Stomach (tissue), 4 donors: ENCODE measurements around the gene ENAH.

ENCODE experiments used
- CTCF ChIP-seq, 7 experiments: fragments of 450-650 bp in 4 of 7; fragments of 200-600 bp in 3 of 7; sonication (generic) in 3 of 7; IDR thresholded peaks; one replicate each; pipeline ENCODE4 v1.5.1; 2016 to 2019; ENCODE audit warnings: antibody characterized with exemption in 7 of 7, control low read depth in 2 of 7, mild to moderate bottlenecking in 1 of 7
- POLR2A ChIP-seq, 4 donors: fragments of 450-650 bp; IDR thresholded peaks; one replicate each; pipeline ENCODE4 v1.6.1; 2016; ENCODE audit warnings: antibody characterized with exemption in 4 of 4, control low read depth in 2 of 4, mild to moderate bottlenecking in 1 of 4, moderate library complexity in 1 of 4
- POLR2AphosphoS5 ChIP-seq, 3 donors: sonication (generic); formaldehyde crosslinking; IDR thresholded peaks; one replicate each; pipeline ENCODE4 v1.6.1; 2016; ENCODE audit warnings: antibody characterized with exemption in 3 of 3

- TF ChIP-seq POLR2AphosphoS5 (IDR thresholded peaks at IDR 0.05) (no peak), CTCF (IDR thresholded peaks at IDR 0.05) (no peak), POLR2A (IDR thresholded peaks at IDR 0.05) (no peak)
These were observed 133.6 kb downstream of the ENAH start for GRCh38 chr1:225519166-225519863.
